ENCODE results near the gene UBE2D4.

- TF ChIP-seq, protein P1, sequence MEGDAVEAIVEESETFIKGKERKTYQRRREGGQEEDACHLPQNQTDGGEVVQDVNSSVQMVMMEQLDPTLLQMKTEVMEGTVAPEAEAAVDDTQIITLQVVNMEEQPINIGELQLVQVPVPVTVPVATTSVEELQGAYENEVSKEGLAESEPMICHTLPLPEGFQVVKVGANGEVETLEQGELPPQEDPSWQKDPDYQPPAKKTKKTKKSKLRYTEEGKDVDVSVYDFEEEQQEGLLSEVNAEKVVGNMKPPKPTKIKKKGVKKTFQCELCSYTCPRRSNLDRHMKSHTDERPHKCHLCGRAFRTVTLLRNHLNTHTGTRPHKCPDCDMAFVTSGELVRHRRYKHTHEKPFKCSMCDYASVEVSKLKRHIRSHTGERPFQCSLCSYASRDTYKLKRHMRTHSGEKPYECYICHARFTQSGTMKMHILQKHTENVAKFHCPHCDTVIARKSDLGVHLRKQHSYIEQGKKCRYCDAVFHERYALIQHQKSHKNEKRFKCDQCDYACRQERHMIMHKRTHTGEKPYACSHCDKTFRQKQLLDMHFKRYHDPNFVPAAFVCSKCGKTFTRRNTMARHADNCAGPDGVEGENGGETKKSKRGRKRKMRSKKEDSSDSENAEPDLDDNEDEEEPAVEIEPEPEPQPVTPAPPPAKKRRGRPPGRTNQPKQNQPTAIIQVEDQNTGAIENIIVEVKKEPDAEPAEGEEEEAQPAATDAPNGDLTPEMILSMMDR (IDR thresholded peaks at IDR 0.05), result peak in 4 of 5 experiments; percentile 16 to 37 (median 26)
- no peak for TF ChIP-seq POLR2AphosphoS5 (IDR thresholded peaks at IDR 0.05)
Measured at GRCh38 chr7:43954524-43955228, 28.4 kb downstream of the UBE2D4 start.
